ENCODE data around the gene DDX3X.

- no peak for TF ChIP-seq POLR2A (IDR thresholded peaks at IDR 0.05)
- no peak for TF ChIP-seq CTCF (IDR thresholded peaks at IDR 0.05)
Observed at GRCh38 chrX:41314881-41315280, 19.1 kb upstream of the DDX3X start.

All from lower leg skin (tissue), 3 donors.